ENCODE data around the gene THRB. TPM values are rescaled to one million over a fixed set of nuclear protein-coding genes. Genes with fewer than 3 reads are reported as not detected.

Gene THRB
- total RNA-seq, 6 experiments from 2014 or later: 14.5 to 29.5 (median 17.3) TPM

DNA sequence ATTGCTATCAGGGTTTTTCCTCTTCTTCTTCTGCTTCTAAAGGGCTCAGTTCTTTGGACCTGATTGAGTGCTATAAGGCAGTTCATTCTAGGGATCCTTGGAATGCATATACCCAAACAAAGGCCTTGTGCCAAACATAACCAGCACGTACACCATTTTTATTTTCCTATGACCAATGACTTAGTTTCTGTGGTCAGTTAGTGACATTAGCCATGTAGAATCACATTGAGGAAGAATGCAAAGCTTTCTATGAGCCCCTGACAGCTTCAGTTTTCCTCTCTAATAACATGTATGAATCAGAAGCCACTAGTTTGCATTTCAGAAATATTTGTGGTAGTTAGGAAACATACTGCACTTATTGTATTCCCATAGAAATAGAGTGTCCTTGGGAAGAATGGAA, 240.0 kb downstream of the THRB start:
- H3K36me3 ChIP-seq: no peaks in the 10 kb centered on the region
- DNase-seq (no peak), ATAC-seq (no peak)
- H3K27ac ChIP-seq: no peak overlapping the region
- TF ChIP-seq POLR2A (IDR thresholded peaks at IDR 0.05): no peak
- TF ChIP-seq, protein P1, sequence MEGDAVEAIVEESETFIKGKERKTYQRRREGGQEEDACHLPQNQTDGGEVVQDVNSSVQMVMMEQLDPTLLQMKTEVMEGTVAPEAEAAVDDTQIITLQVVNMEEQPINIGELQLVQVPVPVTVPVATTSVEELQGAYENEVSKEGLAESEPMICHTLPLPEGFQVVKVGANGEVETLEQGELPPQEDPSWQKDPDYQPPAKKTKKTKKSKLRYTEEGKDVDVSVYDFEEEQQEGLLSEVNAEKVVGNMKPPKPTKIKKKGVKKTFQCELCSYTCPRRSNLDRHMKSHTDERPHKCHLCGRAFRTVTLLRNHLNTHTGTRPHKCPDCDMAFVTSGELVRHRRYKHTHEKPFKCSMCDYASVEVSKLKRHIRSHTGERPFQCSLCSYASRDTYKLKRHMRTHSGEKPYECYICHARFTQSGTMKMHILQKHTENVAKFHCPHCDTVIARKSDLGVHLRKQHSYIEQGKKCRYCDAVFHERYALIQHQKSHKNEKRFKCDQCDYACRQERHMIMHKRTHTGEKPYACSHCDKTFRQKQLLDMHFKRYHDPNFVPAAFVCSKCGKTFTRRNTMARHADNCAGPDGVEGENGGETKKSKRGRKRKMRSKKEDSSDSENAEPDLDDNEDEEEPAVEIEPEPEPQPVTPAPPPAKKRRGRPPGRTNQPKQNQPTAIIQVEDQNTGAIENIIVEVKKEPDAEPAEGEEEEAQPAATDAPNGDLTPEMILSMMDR (IDR thresholded peaks at IDR 0.05): no peak
- H3K27me3 ChIP-seq: no peaks in the 10 kb centered on the region
- H3K4me3 ChIP-seq: no peak overlapping the region
- H3K4me1 ChIP-seq: peaks cover 0 to 18% (median 3%) of the 10 kb centered on the region in 4 donors
- H3K9me3 ChIP-seq: no peaks in the 10 kb centered on the region
- WGBS (ENCODE audit: insufficient coverage, low coverage, low lambda C conversion rate, missing lambda C conversion rate): 73% methylated on average over 1 of the region's 1 CpG
- intact Hi-C loops (cut with DNase I): no loop called here

DNA sequence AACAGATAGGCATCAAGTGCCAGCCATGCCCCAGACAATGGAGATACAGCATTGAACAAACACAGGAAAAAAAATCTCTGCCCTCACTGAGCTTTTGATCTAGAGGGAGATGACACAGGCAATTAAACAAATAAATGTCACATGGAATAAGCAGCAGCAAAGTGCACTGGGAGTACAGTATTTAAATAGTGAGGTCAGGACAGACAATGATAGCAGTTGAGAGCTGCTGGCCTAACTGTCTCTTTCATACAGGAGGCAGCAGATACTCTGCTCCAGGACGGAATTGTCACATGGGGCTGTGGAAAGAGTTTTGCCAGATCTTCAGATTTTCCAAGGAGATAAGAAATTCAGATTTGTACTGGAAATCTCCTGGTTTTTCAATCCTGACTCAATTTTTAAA, 241.3 kb downstream of the THRB start:
- no peaks in the 10 kb centered on the region for H3K27me3 ChIP-seq

GRCh38 chr3:24249523-24249922, 245.1 kb downstream of the THRB start:
- DNase-seq (no peak), ATAC-seq (no peak)
- no peak for TF ChIP-seq POLR2A (IDR thresholded peaks at IDR 0.05)
- Histone ChIP-seq H3K36me3 (no peaks in the 10 kb centered on the region), H3K4me3 (no peak overlapping the region), H3K27me3 (no peaks in the 10 kb centered on the region), H3K27ac (no peak overlapping the region), H3K9me3 (no peaks in the 10 kb centered on the region), H3K4me1 (peaks cover 0 to 4% (median 2%) of the 10 kb centered on the region in 4 donors)
- WGBS (ENCODE audit: insufficient coverage, low coverage, low lambda C conversion rate, missing lambda C conversion rate): 92% methylated on average over 1 of the region's 1 CpG
- intact Hi-C loops (cut with DNase I): no loop called here

More for the DNA sequence above, 241.3 kb downstream of the THRB start:
- no peaks in the 10 kb centered on the region for H3K9me3 ChIP-seq
- TF ChIP-seq POLR2A (IDR thresholded peaks at IDR 0.05): no peak
- TF ChIP-seq, protein P1 (IDR thresholded peaks at IDR 0.05): no peak
- intact Hi-C loops (cut with DNase I): no loop called here
- no peak overlapping the region for H3K27ac ChIP-seq
- peaks cover 0 to 7% (median under 1%) of the 10 kb centered on the region in 4 donors for H3K4me1 ChIP-seq
- H3K36me3 ChIP-seq: no peaks in the 10 kb centered on the region
- no peak overlapping the region for H3K4me3 ChIP-seq
- 50% methylated on average over 1 of the region's 1 CpG for WGBS (ENCODE audit: insufficient coverage, low coverage, low lambda C conversion rate, missing lambda C conversion rate)
- no peak for DNase-seq
- ATAC-seq: peak; percentile 41 to 83 (median 70)

- H3K27ac ChIP-seq: no peak overlapping the region
- H3K27me3 ChIP-seq: no peaks in the 10 kb centered on the region
- 75% methylated on average over 2 of the region's 2 CpGs for WGBS (ENCODE audit: insufficient coverage, low coverage, low lambda C conversion rate, missing lambda C conversion rate)
- H3K4me3 ChIP-seq: no peak overlapping the region
- ATAC-seq (peak in 2 of 4 donors; percentile 37 to 53), DNase-seq (no peak)
- H3K9me3 ChIP-seq: no peaks in the 10 kb centered on the region
- intact Hi-C loops (cut with DNase I): no loop called here
- TF ChIP-seq, protein P1 (IDR thresholded peaks at IDR 0.05): no peak
- TF ChIP-seq POLR2A (IDR thresholded peaks at IDR 0.05): no peak
- H3K4me1 ChIP-seq: peaks cover 0 to 4% (median 2%) of the 10 kb centered on the region in 4 donors
- no peaks in the 10 kb centered on the region for H3K36me3 ChIP-seq
Observed at GRCh38 chr3:24245056-24245455, 249.6 kb downstream of the THRB start.

GRCh38 chr3:24244491-24244890, 250.2 kb downstream of the THRB start:
- Histone ChIP-seq H3K27ac (no peak overlapping the region), H3K4me3 (no peak overlapping the region), H3K9me3 (no peaks in the 10 kb centered on the region), H3K4me1 (peaks cover 0 to 4% (median 2%) of the 10 kb centered on the region in 4 donors), H3K27me3 (no peaks in the 10 kb centered on the region), H3K36me3 (no peaks in the 10 kb centered on the region)
- peak; percentile 46 to 83 (median 66) for ATAC-seq
- WGBS (ENCODE audit: insufficient coverage, low coverage, low lambda C conversion rate, missing lambda C conversion rate): 63% methylated on average over 1 of the region's 1 CpG
- intact Hi-C loops (cut with DNase I): no loop called here
- no peak for TF ChIP-seq POLR2A (IDR thresholded peaks at IDR 0.05)
- TF ChIP-seq, protein P1 (IDR thresholded peaks at IDR 0.05): no peak
- no peak for DNase-seq
